ENCODE data around the gene NFYC.

Gene NFYC

GRCh38 chr1:40661678-40662077 is 29.8 kb upstream of the NFYC start:
- no peak overlapping the region for H3K27ac ChIP-seq

GRCh38 chr1:40662151-40662550 is 29.4 kb upstream of the NFYC start:
- TF ChIP-seq CTCF (conservative IDR thresholded peaks at IDR 0.05): no peak
- no peak overlapping the region for H3K27ac ChIP-seq

More at GRCh38 chr1:40661678-40662077, 29.8 kb upstream of the NFYC start:
- TF ChIP-seq CTCF (conservative IDR thresholded peaks at IDR 0.05): no peak

GRCh38 chr1:40662864-40663263 is 28.6 kb upstream of the NFYC start:
- H3K27ac ChIP-seq: no peak overlapping the region
- no peak for TF ChIP-seq CTCF (conservative IDR thresholded peaks at IDR 0.05)

- H3K27ac ChIP-seq: no peak overlapping the region
Observed at GRCh38 chr1:40663324-40664166, 28.0 kb upstream of the NFYC start.

GRCh38 chr1:40664167-40664537 is 27.4 kb upstream of the NFYC start:
- H3K27ac ChIP-seq: no peak overlapping the region
- TF ChIP-seq CTCF (conservative IDR thresholded peaks at IDR 0.05): no peak

More at GRCh38 chr1:40663324-40664166, 28.0 kb upstream of the NFYC start:
- TF ChIP-seq CTCF (conservative IDR thresholded peaks at IDR 0.05): no peak

- H3K27ac ChIP-seq: no peak overlapping the region
- no peak for TF ChIP-seq CTCF (conservative IDR thresholded peaks at IDR 0.05)
Observed at GRCh38 chr1:40664791-40665190, 26.7 kb upstream of the NFYC start.

GRCh38 chr1:40665335-40666171 is 26.0 kb upstream of the NFYC start, which contains the start of gene RIMS3:
Gene RIMS3 (minus strand): TSS chr1:40665682. CDS start chr1:40641925, 23,757 bp downstream.
- no peak; the same call in 1 of the 2 replicates for TF ChIP-seq CTCF (conservative IDR thresholded peaks at IDR 0.05)
- H3K27ac ChIP-seq: peak within 1 kb of the TSS; percentile 39; the same call in 1 of the 2 replicates
